ENCODE measurements around the gene THRSP. TPM values are rescaled to one million over a fixed set of nuclear protein-coding genes. Genes with fewer than 3 reads are reported as not detected.

The THRSP gene
- total and polyA plus RNA-seq, 2 donors (not counting 1 experiment from before 2014, with no cell fraction given), result not detected

DNA sequence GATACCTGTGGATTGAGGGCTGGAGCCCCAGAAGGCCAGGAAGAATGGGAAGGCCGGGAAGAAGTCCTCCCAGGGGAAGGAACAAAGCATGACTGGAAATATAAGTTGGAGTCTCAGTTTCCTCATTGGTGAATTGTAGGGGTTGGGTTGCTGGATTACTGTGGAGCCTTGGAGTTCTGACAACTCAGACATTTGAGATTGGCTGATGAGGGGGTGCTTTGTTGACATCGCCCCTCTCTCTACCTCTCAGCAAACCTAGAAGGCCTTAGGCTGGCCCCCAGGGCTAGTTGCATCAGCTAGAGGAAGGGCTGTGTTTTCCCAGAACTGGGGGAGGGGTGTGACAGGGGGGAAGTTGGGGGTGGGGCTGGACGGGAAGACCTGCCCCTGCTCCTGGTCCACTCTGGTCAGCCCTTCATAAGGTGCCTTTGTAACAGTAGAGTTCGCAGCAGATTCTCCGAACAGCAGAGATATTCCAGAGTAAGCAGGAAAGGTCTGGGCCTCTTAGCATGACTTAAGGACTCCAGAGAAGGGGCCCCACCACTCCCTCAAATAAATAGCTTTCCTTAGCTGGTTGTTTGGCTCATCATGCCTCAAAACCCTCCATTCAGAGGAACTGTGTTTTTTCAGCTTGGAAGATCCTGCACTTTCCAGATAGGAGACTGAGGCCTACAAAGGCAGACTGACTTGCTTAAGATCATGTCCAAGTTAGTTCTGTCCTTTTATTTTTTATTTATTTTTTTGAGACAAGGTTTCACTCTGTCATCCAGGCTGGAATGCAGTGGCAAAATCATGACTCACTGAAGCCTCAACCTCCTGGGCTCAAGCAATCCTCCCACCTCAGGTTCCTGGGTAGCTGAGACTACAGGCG, 12.5 kb upstream of the THRSP start:
- H3K4me3 ChIP-seq (ENCODE audit: control extremely low read depth in 1 of 5, extremely low read depth in 1 of 5, insufficient read depth in 1 of 5, low read depth in 2 of 5, low read length in 4 of 5), result no peak overlapping the region
- H3K4me1 Mint-ChIP-seq, result peaks cover 2% of the 10 kb centered on the region
- CTCF ChIA-PET, result no interaction called here
- no peaks in the 10 kb centered on the region for H3K9me3 ChIP-seq (ENCODE audit: control extremely low read depth in 1 of 3, control insufficient read depth in 2 of 3, insufficient read depth in 1 of 3, low read length in 2 of 3)
- no peaks in the 10 kb centered on the region for H4K20me1 ChIP-seq (ENCODE audit: control insufficient read depth, insufficient read depth, low read length, poor library complexity, severe bottlenecking)
- no peaks in the 10 kb centered on the region for H3K27me3 Mint-ChIP-seq
- TF ChIP-seq, protein P1, sequence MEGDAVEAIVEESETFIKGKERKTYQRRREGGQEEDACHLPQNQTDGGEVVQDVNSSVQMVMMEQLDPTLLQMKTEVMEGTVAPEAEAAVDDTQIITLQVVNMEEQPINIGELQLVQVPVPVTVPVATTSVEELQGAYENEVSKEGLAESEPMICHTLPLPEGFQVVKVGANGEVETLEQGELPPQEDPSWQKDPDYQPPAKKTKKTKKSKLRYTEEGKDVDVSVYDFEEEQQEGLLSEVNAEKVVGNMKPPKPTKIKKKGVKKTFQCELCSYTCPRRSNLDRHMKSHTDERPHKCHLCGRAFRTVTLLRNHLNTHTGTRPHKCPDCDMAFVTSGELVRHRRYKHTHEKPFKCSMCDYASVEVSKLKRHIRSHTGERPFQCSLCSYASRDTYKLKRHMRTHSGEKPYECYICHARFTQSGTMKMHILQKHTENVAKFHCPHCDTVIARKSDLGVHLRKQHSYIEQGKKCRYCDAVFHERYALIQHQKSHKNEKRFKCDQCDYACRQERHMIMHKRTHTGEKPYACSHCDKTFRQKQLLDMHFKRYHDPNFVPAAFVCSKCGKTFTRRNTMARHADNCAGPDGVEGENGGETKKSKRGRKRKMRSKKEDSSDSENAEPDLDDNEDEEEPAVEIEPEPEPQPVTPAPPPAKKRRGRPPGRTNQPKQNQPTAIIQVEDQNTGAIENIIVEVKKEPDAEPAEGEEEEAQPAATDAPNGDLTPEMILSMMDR (IDR thresholded peaks at IDR 0.05), result no peak
- TF ChIP-seq EZH2 (IDR thresholded peaks at IDR 0.05; ENCODE audit: borderline replicate concordance, insufficient read depth, low read depth, low read length, poor library complexity, severe bottlenecking), result no peak
- POLR2A ChIA-PET, result interaction anchor here (0.6 kb wide), 1 partner anchor 11 kb away, joined by 3 read pairs; no protein-coding TSS in a partner anchor
- ATAC-seq (ENCODE audit: low read depth), result no peak
- no peak for DNase-seq
- no peak overlapping the region for H3K4me2 ChIP-seq (replicated peaks; ENCODE audit: low read depth, low read length, poor library complexity, severe bottlenecking)
- no peaks in the 10 kb centered on the region for H3K36me3 ChIP-seq (replicated peaks in 1 of 2; ENCODE audit: control extremely low read depth in 1 of 2, control insufficient read depth in 1 of 2, extremely low read depth in 1 of 2, insufficient read depth in 2 of 2, low read length in 1 of 2)
- intact Hi-C loops (cut with micrococcal nuclease), result no loop called here
- H3K79me2 ChIP-seq (ENCODE audit: control insufficient read depth, insufficient read depth, low read length), result no peaks in the 10 kb centered on the region
- H3K9me3 Mint-ChIP-seq (ENCODE audit: insufficient read depth), result no peaks in the 10 kb centered on the region
- 67% methylated on average over 2 of the region's 6 CpGs for WGBS (ENCODE audit: insufficient coverage)
- H3K4me1 ChIP-seq (ENCODE audit: control insufficient read depth in 2 of 2, insufficient read depth in 2 of 2, low read length in 2 of 2), result no peaks in the 10 kb centered on the region
- H3K9ac ChIP-seq (ENCODE audit: low read length), result no peak overlapping the region
- no peak overlapping the region for H2AFZ ChIP-seq (ENCODE audit: insufficient read depth, low read depth, low read length, poor library complexity, severe bottlenecking)
- H3K27me3 ChIP-seq (replicated peaks in 1 of 4; ENCODE audit: control extremely low read depth in 1 of 4, control insufficient read depth in 3 of 4, insufficient read depth in 4 of 4, low read length in 3 of 4), result no peaks in the 10 kb centered on the region
- H3K4me3 Mint-ChIP-seq, result no peak overlapping the region
- no peak overlapping the region for H3K27ac ChIP-seq (ENCODE audit: low read length in 2 of 2)
- H3K27ac Mint-ChIP-seq, result no peak overlapping the region

DNA sequence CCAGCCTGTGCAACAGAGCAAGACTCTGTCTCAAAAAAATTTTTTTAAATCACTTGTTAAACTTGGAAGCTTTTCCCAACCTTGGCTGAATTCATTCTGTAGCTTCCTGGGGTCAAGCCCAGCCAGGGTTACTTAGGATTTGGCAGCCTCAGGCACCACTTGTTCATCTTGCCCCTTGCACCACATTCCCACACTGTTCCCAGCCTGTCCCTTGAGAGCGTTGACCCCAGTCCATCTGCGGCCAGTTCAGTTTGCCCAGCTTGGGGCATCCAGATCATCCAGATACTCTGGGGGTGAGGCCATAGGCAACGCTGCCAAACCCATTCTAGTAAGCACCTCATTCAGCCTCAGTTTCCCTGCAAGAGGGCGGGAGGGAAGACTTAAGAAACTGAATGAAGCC, 8.7 kb upstream of the THRSP start:
- no peak overlapping the region for H3K9ac ChIP-seq (ENCODE audit: low read length)
- H2AFZ ChIP-seq (ENCODE audit: insufficient read depth, low read depth, low read length, poor library complexity, severe bottlenecking), result no peak overlapping the region
- H3K9me3 ChIP-seq (ENCODE audit: control extremely low read depth in 1 of 3, control insufficient read depth in 2 of 3, insufficient read depth in 1 of 3, low read length in 2 of 3), result no peaks in the 10 kb centered on the region
- H3K4me1 ChIP-seq (ENCODE audit: control insufficient read depth in 2 of 2, insufficient read depth in 2 of 2, low read length in 2 of 2), result no peaks in the 10 kb centered on the region
- Mint-ChIP-seq H3K27ac (no peak overlapping the region), H3K9me3 (ENCODE audit: insufficient read depth) (no peaks in the 10 kb centered on the region), H3K27me3 (no peaks in the 10 kb centered on the region), H3K4me1 (no peaks in the 10 kb centered on the region), H3K4me3 (no peak overlapping the region)
- H4K20me1 ChIP-seq (ENCODE audit: control insufficient read depth, insufficient read depth, low read length, poor library complexity, severe bottlenecking), result no peaks in the 10 kb centered on the region
- ATAC-seq (ENCODE audit: low read depth) (no peak), DNase-seq (no peak)
- H3K27me3 ChIP-seq (replicated peaks in 1 of 4; ENCODE audit: control extremely low read depth in 1 of 4, control insufficient read depth in 3 of 4, insufficient read depth in 4 of 4, low read length in 3 of 4), result no peaks in the 10 kb centered on the region
- POLR2A ChIA-PET, result no interaction called here
- TF ChIP-seq, protein P1 (IDR thresholded peaks at IDR 0.05), result no peak
- no peak for TF ChIP-seq EZH2 (IDR thresholded peaks at IDR 0.05; ENCODE audit: borderline replicate concordance, insufficient read depth, low read depth, low read length, poor library complexity, severe bottlenecking)
- H3K27ac ChIP-seq (ENCODE audit: low read length in 2 of 2), result no peak overlapping the region
- WGBS (ENCODE audit: insufficient coverage), result 97% methylated on average over 4 of the region's 4 CpGs
- CTCF ChIA-PET, result interaction anchor here (3.2 kb wide), 1 partner anchor 10 kb away, joined by 16 read pairs; no protein-coding TSS in a partner anchor
- no peaks in the 10 kb centered on the region for H3K36me3 ChIP-seq (replicated peaks in 1 of 2; ENCODE audit: control extremely low read depth in 1 of 2, control insufficient read depth in 1 of 2, extremely low read depth in 1 of 2, insufficient read depth in 2 of 2, low read length in 1 of 2)
- H3K79me2 ChIP-seq (ENCODE audit: control insufficient read depth, insufficient read depth, low read length), result no peaks in the 10 kb centered on the region
- H3K4me2 ChIP-seq (replicated peaks; ENCODE audit: low read depth, low read length, poor library complexity, severe bottlenecking), result no peak overlapping the region
- intact Hi-C loops (cut with micrococcal nuclease), result no loop called here
- H3K4me3 ChIP-seq (ENCODE audit: control extremely low read depth in 1 of 5, extremely low read depth in 1 of 5, insufficient read depth in 1 of 5, low read depth in 2 of 5, low read length in 4 of 5), result no peak overlapping the region
